Activated CD8-positive, alpha-beta T cell treated with anti-CD3 and anti-CD28 coated beads for 36 hours (primary cell): ENCODE measurements around the gene NR4A2. TPM values are rescaled to one million over a fixed set of nuclear protein-coding genes. Genes with fewer than 3 reads are reported as not detected.

Experiments
- ATAC-seq: fragments of 200-7000 bp; cut with Tn5 transposase; one replicate; pipeline ENCODE4 v1.10.0; 2021; ENCODE audit warnings: mild to moderate bottlenecking, moderate library complexity
- CTCF ChIA-PET: fragments of 350-600 bp; sonication (Branson Sonifier 250); formaldehyde crosslinking; loops from one replicate; lab custom pipeline; 2021; ENCODE audit warnings: antibody characterized with exemption; lab: Charles Lee
- POLR2A ChIA-PET: fragments of 350-600 bp; sonication (Branson Sonifier 250); formaldehyde crosslinking; loops from one replicate; lab custom pipeline; 2021; ENCODE audit warnings: antibody characterized with exemption; lab: Charles Lee
- DNase-seq: peaks from one replicate; pipeline ENCODE4 v3.0.0-alpha.2; 2020
- H3K27ac Mint-ChIP-seq: one replicate; pipeline ENCODE4 v1.8.0; 2021; ENCODE audit warnings: mild to moderate bottlenecking, mixed read lengths
- H3K27me3 Mint-ChIP-seq: one replicate; pipeline ENCODE4 v1.8.0; 2021; ENCODE audit warnings: mixed read lengths
- H3K36me3 Mint-ChIP-seq: one replicate; pipeline ENCODE4 v1.8.0; 2021; ENCODE audit warnings: low read depth, mixed read lengths
- H3K4me1 Mint-ChIP-seq: one replicate; pipeline ENCODE4 v1.8.0; 2021; ENCODE audit warnings: low read depth, mixed read lengths
- H3K4me3 Mint-ChIP-seq: one replicate; pipeline ENCODE4 v1.8.0; 2021; ENCODE audit warnings: mild to moderate bottlenecking, moderate library complexity, mixed read lengths
- H3K9me3 Mint-ChIP-seq: one replicate; pipeline ENCODE4 v1.8.0; 2021; ENCODE audit warnings: mixed read lengths
- intact Hi-C: fragments of 100-400 bp; cut with micrococcal nuclease; formaldehyde crosslinking; loops from one replicate; pipeline ENCODE4 v1.10.0; 2022
- total RNA-seq, 2 experiments: library from RNA; stranded (reverse); gene quantifications; one replicate each; pipeline ENCODE4 v1.2.3, GENCODE V29; 2021
- TF ChIP-seq, protein P1 (sequence below): fragments of 200-600 bp; IDR thresholded peaks from one replicate; pipeline ENCODE4 v1.8.0; 2022; ENCODE audit warnings: antibody characterized with exemption, mild to moderate bottlenecking

NR4A2 gene
- total RNA-seq, 2 experiments from 2014 or later, result 57.6 to 61.6 TPM

DNA sequence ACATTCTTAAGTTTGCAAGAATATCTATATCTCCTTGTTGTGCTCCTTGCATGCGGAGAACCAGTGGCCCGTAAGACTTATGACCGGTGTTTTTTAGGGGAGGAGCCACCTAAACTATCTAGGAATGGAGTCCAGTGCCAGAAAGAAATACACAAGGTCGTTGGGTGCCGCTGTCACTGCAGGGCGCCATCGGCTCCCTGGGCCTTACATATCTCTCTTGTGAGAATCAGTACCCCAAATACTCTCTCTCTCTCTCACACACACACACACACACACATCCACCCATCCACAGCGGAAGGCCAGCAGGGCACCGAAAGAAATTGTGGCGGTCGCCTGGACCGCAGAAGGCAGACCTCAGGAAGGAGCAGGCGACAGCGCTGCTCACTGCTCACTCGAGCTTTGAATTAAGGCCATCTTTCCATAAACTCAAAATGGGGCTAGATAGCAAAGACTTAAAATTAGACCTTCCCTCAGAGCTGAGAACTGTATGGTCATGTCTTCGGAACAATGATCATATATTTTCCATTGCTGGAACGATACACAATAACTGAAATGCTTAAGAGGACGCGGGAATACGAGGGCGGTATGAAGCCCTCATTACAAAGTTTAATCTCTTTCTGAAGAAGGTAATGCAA, 10.4 kb downstream of the NR4A2 start:
- POLR2A ChIA-PET, result interaction anchor here (1.1 kb wide), 1 partner anchor 11 kb away, joined by 6 read pairs; the partner anchor contains the start of gene NR4A2
- peak overlapping the region; percentile 43 for H3K4me3 Mint-ChIP-seq
- intact Hi-C loops, result no loop called here
- peaks cover 66% of the 10 kb centered on the region for H3K27me3 Mint-ChIP-seq
- DNase-seq (peak; percentile 58), ATAC-seq (peak; percentile 57)
- peaks cover 40% of the 10 kb centered on the region for H3K36me3 Mint-ChIP-seq
- H3K4me1 Mint-ChIP-seq, result peaks cover 40% of the 10 kb centered on the region
- TF ChIP-seq, protein P1, sequence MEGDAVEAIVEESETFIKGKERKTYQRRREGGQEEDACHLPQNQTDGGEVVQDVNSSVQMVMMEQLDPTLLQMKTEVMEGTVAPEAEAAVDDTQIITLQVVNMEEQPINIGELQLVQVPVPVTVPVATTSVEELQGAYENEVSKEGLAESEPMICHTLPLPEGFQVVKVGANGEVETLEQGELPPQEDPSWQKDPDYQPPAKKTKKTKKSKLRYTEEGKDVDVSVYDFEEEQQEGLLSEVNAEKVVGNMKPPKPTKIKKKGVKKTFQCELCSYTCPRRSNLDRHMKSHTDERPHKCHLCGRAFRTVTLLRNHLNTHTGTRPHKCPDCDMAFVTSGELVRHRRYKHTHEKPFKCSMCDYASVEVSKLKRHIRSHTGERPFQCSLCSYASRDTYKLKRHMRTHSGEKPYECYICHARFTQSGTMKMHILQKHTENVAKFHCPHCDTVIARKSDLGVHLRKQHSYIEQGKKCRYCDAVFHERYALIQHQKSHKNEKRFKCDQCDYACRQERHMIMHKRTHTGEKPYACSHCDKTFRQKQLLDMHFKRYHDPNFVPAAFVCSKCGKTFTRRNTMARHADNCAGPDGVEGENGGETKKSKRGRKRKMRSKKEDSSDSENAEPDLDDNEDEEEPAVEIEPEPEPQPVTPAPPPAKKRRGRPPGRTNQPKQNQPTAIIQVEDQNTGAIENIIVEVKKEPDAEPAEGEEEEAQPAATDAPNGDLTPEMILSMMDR, result no peak
- CTCF ChIA-PET, result interaction anchor here (2.2 kb wide), 1 partner anchor 267 kb away, joined by 8 read pairs; no protein-coding TSS in a partner anchor
- H3K9me3 Mint-ChIP-seq, result no peaks in the 10 kb centered on the region
- H3K27ac Mint-ChIP-seq, result peak overlapping the region; percentile 1

DNA sequence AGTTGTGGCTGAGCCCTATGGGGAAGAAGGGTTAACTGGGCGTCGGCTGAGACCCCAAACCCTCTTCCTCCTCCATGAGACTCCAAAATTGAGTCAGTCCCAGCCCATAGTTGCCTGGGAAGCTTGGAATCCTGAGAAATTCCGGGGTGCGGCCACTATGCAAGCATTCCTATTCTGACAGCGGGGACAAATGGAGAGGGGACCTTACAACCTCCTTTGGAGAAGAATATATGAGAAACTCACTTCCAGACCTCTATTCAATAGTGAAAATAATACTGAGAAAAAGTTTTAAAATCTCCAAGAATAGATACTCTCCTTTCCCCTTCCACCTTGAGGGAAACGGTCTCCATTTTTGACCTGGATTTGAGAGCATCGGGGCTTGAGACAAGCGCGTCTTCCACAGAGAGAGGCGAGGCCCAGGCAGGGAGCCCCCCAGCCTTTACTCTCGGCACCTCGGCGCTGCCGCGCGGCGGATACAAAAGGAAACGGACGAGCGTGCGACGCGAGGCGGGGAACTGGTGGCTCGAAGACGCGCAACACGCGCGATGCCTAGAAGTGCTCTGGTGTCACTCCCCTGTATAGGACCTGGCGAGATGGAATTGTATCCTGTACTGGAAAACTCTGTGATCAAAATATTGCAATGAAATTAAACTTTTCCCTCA, 11.1 kb downstream of the NR4A2 start:
- POLR2A ChIA-PET, result interaction anchor here (0.6 to 1.1 kb wide), 2 partner anchors 12 to 22 kb away, joined by 3 read pairs; no protein-coding TSS in a partner anchor
- TF ChIP-seq, protein P1, result no peak
- Mint-ChIP-seq H3K9me3 (no peaks in the 10 kb centered on the region), H3K27me3 (peaks cover 68% of the 10 kb centered on the region), H3K4me1 (peaks cover 36% of the 10 kb centered on the region), H3K36me3 (peaks cover 32% of the 10 kb centered on the region), H3K4me3 (peak overlapping the region; percentile 43), H3K27ac (no peak overlapping the region)
- CTCF ChIA-PET, result no interaction called here
- DNase-seq, result peak; percentile 64
- peak; percentile 47 for ATAC-seq
- intact Hi-C loops, result no loop called here

DNA sequence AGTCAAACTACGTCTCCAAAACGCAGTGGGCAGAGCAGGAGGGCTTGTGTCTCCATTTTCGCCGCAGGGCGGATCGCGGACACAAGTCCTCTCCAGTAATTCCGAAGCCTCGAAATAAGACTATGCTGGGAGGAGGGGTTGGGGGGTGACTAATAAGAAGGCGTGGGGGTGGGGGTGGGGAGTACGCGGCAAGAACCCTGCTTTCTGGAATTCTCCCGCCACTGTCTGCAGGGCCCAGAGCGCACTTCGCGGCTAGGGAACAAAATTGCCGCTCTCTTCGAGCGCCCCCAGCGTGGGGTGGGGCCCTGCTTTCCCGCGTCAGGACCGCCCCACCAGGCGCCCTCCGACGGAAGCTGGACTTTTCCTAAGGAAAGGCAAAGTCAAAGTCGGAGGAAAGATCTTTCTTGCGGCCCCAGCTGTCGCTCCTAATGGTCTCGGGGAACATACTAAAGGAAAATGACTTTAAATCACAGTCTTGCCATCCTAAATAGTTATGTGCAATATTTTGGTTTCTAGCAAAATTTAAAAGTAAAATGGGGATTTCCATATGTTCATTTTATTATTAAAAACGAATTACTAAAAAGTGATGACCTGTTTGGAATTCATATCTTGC, 11.9 kb downstream of the NR4A2 start:
- TF ChIP-seq, protein P1, result no peak
- Mint-ChIP-seq H3K27ac (no peak overlapping the region), H3K36me3 (peaks cover 24% of the 10 kb centered on the region), H3K4me3 (peak overlapping the region; percentile 43), H3K9me3 (no peaks in the 10 kb centered on the region), H3K27me3 (peaks cover 70% of the 10 kb centered on the region), H3K4me1 (peaks cover 36% of the 10 kb centered on the region)
- ChIA-PET CTCF (interaction anchor here (1.3 kb wide), 1 partner anchor 268 kb away, joined by 4 read pairs; no protein-coding TSS in a partner anchor), POLR2A (interaction anchor here (0.6 to 1.4 kb wide), 4 partner anchors 10 to 23 kb away, joined by 3 to 5 read pairs (median 4); no protein-coding TSS in a partner anchor)
- no peak for DNase-seq
- intact Hi-C loops, result no loop called here
- ATAC-seq, result no peak

DNA sequence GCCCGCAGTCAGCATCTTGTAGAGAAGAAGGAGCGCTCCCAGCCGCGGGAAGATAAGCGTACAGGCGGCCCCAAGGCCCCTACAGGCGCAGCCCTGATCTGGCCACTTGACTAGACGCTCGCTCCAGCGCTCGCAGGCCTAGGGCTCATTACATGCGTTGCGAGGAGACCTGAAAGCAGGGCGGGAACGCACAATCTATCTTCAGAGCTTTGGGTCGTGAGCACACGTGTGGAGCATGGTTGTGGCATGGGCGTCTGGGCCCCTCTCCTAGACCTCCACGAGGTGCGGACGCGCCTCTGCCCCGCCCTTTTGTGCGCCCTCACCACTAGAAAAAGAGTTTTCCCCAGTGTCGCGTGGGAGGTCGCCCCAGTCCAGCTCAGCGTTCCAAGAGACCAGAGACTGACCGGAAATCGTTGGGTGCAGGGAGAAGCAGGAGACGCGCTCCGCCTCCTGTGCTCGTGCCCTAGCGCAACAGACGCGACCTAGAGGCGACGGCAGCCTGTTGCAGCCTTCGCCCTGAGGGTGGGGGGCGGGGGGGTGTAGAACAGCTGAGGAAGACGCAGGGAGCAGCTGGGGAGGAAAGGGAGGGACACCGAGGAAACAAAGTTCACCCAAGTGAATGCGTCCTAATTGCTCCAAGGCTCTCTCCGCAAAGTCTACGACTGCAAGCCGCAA, 12.6 kb downstream of the NR4A2 start:
- intact Hi-C loops, result loop anchor here (5.0 kb wide), 1 partner anchor 123 kb away; no protein-coding TSS in a partner anchor
- DNase-seq, result peak; percentile 29
- Mint-ChIP-seq H3K27me3 (peaks cover 71% of the 10 kb centered on the region), H3K4me1 (peaks cover 36% of the 10 kb centered on the region), H3K27ac (no peak overlapping the region), H3K4me3 (peak overlapping the region; percentile 39), H3K9me3 (no peaks in the 10 kb centered on the region), H3K36me3 (peaks cover 18% of the 10 kb centered on the region)
- POLR2A ChIA-PET, result interaction anchor here (0.6 to 1.4 kb wide), 5 partner anchors 10 to 269 kb away, joined by 3 to 5 read pairs (median 3); no protein-coding TSS in a partner anchor
- TF ChIP-seq, protein P1, result no peak
- peak; percentile 25 for ATAC-seq
- CTCF ChIA-PET, result interaction anchor here (1.0 to 1.3 kb wide), 3 partner anchors 21 to 269 kb away, joined by 3 to 4 read pairs (median 3); no protein-coding TSS in a partner anchor
